ENCODE results near the gene RCAN2.

DNA sequence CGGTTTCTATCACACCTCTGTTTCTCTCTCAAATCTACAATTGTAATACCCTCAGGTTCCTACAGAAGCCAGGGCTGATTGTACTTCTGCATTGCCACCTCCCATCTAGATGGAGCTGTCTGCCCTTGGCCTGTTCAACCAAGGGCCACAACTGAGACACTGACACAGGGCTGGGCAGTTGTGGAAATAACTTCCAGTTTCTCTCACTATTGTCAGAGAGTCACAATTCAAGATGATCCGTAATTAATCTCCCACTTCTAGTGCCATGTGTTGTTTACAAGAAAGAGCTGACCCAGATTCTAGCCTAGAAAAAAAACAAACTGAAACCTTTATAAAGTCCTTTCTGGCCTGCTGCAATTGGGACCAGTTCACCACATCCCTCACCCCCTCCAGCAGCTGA is 22.2 kb downstream of the RCAN2 start:
- TF ChIP-seq EZH2 (IDR thresholded peaks at IDR 0.05; ENCODE audit: borderline replicate concordance, insufficient read depth, low read length, poor library complexity, severe bottlenecking), result no peak
- TF ChIP-seq, protein P1, sequence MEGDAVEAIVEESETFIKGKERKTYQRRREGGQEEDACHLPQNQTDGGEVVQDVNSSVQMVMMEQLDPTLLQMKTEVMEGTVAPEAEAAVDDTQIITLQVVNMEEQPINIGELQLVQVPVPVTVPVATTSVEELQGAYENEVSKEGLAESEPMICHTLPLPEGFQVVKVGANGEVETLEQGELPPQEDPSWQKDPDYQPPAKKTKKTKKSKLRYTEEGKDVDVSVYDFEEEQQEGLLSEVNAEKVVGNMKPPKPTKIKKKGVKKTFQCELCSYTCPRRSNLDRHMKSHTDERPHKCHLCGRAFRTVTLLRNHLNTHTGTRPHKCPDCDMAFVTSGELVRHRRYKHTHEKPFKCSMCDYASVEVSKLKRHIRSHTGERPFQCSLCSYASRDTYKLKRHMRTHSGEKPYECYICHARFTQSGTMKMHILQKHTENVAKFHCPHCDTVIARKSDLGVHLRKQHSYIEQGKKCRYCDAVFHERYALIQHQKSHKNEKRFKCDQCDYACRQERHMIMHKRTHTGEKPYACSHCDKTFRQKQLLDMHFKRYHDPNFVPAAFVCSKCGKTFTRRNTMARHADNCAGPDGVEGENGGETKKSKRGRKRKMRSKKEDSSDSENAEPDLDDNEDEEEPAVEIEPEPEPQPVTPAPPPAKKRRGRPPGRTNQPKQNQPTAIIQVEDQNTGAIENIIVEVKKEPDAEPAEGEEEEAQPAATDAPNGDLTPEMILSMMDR (IDR thresholded peaks at IDR 0.05; ENCODE audit: poor library complexity, severe bottlenecking), result no peak
- TF ChIP-seq, protein P2, sequence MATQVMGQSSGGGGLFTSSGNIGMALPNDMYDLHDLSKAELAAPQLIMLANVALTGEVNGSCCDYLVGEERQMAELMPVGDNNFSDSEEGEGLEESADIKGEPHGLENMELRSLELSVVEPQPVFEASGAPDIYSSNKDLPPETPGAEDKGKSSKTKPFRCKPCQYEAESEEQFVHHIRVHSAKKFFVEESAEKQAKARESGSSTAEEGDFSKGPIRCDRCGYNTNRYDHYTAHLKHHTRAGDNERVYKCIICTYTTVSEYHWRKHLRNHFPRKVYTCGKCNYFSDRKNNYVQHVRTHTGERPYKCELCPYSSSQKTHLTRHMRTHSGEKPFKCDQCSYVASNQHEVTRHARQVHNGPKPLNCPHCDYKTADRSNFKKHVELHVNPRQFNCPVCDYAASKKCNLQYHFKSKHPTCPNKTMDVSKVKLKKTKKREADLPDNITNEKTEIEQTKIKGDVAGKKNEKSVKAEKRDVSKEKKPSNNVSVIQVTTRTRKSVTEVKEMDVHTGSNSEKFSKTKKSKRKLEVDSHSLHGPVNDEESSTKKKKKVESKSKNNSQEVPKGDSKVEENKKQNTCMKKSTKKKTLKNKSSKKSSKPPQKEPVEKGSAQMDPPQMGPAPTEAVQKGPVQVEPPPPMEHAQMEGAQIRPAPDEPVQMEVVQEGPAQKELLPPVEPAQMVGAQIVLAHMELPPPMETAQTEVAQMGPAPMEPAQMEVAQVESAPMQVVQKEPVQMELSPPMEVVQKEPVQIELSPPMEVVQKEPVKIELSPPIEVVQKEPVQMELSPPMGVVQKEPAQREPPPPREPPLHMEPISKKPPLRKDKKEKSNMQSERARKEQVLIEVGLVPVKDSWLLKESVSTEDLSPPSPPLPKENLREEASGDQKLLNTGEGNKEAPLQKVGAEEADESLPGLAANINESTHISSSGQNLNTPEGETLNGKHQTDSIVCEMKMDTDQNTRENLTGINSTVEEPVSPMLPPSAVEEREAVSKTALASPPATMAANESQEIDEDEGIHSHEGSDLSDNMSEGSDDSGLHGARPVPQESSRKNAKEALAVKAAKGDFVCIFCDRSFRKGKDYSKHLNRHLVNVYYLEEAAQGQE (IDR thresholded peaks at IDR 0.05; ENCODE audit: borderline replicate concordance), result no peak
- no peak for TF ChIP-seq POLR2AphosphoS5 (IDR thresholded peaks at IDR 0.05)
- TF ChIP-seq SMC3 (conservative IDR thresholded peaks at IDR 0.05; ENCODE audit: poor library complexity), result no peak
- no peak for TF ChIP-seq TAF1 (IDR thresholded peaks at IDR 0.05; ENCODE audit: low read depth)
- TF ChIP-seq MXI1 (conservative IDR thresholded peaks at IDR 0.05; ENCODE audit: poor library complexity, severe bottlenecking), result no peak
